ENCODE data around the gene MAP1LC3A. TPM values are rescaled to one million over a fixed set of nuclear protein-coding genes. Genes with fewer than 3 reads are reported as not detected.

The MAP1LC3A gene
- polyA plus RNA-seq, 1 donor, result 40.9 TPM

DNA sequence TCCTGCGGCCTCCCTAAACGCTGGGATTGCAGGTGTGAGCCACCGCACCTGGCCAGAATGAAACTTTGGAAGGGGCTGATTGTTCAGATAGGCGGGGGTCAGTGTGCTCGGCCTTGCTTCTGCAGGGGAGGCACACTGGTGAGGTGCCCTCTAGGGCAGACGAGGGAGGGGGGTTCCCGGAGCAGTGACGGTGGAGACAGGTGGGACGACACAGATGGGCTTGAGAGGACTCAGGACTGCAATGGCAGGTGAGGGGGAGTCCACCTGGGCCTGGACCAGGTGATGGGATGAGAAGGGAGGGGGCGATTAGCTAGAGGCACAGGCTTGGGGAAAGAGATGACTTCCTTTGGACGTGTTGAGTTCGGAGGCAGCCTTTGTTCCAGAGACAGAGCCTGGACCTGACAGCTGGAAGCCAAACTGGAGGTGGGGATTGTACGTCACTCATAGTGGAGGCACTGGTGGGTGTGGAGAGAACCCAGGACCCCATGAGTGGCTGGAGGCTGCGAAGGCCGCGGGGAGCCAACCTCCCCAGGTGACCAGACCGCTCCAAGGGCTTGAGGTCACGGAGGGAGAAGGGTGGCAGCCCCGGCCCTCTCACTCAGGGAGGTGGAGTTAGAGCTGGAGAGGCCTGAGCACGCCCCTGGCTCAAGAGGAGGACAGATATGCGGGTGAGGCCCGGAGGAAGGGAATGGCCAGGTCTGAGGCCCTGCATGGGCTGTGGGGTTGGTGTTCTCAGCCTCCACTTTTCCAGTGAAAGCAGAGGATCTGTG lies 10.5 kb upstream of the MAP1LC3A start:
- WGBS (ENCODE audit: insufficient coverage, low lambda C conversion rate), result 100% methylated on average over 1 of the region's 22 CpGs
- no peaks in the 10 kb centered on the region for H3K27me3 ChIP-seq (ENCODE audit: control insufficient read depth, insufficient read depth, low read length)
- H3K9me3 ChIP-seq (ENCODE audit: control insufficient read depth, low read depth, low read length), result no peaks in the 10 kb centered on the region
- peaks cover 14% of the 10 kb centered on the region for H3K4me1 ChIP-seq (ENCODE audit: control insufficient read depth, insufficient read depth, low read length)
- DNase-seq, result no peak
- no peak overlapping the region for H3K27ac ChIP-seq (ENCODE audit: low read length)
- H3K36me3 ChIP-seq (ENCODE audit: control insufficient read depth, insufficient read depth, low read length), result peaks cover 3% of the 10 kb centered on the region
- H3K4me3 ChIP-seq (ENCODE audit: low read length), result no peak overlapping the region

DNA sequence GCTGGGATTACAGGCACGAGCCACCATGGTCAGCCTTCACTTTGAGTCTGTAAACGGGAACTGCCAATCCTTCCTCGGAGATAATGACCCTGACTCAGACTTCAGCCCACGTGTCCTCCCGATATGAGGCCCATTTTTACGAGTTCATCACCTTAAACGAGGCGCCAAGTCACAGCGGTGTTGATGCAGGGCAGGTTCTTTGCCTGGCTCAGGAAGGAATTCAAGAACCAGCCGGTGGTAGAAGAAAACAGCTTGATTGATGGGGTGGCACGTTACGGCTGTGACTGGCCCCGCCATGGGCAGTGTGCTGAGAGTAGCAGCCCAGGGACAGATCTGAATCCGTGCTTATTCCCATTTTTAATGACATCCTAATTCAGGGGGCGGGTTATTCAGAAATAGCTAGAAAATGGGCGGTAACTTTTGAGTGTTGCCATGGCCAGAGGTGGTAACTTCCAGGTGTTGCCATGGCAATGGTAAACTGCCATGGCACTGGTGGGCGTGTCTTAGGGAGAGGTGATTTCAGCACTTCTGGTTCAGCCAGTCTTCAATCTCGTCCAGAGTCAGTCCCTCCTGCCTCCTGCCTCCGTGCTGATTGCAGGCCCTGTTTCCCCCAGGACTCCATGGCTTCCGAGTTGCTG lies 9.1 kb upstream of the MAP1LC3A start:
- no peak overlapping the region for H3K27ac ChIP-seq (ENCODE audit: low read length)
- H3K36me3 ChIP-seq (ENCODE audit: control insufficient read depth, insufficient read depth, low read length), result peaks cover 3% of the 10 kb centered on the region
- H3K27me3 ChIP-seq (ENCODE audit: control insufficient read depth, insufficient read depth, low read length), result no peaks in the 10 kb centered on the region
- peaks cover 5% of the 10 kb centered on the region for H3K4me1 ChIP-seq (ENCODE audit: control insufficient read depth, insufficient read depth, low read length)
- no CpG with 5 or more reads among the region's 20 CpGs for WGBS (ENCODE audit: insufficient coverage, low lambda C conversion rate)
- DNase-seq, result peak in 1 of 2 donors; percentile 68
- no peaks in the 10 kb centered on the region for H3K9me3 ChIP-seq (ENCODE audit: control insufficient read depth, low read depth, low read length)
- H3K4me3 ChIP-seq (ENCODE audit: low read length), result no peak overlapping the region

DNA sequence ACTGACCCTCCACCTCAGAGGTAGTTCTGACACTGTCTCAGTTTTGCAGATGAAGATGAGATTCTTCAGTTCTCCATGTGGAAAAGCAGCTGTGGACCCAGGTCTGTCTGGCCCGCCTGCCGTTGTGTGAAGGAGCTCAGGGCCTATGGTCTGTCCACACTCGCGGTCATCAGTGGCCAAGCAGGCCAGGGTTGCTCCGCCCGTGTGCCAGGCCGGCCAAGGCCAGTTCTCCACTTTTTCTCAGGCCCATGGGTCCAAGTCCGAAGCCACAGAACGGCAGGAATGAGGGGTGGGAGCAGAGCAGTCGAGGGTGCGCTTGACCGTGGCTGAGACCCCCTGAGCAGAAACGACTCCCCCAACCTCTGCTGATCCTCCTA lies 8.6 kb upstream of the MAP1LC3A start:
- H3K4me1 ChIP-seq (ENCODE audit: control insufficient read depth, insufficient read depth, low read length), result peaks cover 5% of the 10 kb centered on the region
- WGBS (ENCODE audit: insufficient coverage, low lambda C conversion rate), result 80% methylated on average over 1 of the region's 13 CpGs
- no peak overlapping the region for H3K27ac ChIP-seq (ENCODE audit: low read length)
- H3K36me3 ChIP-seq (ENCODE audit: control insufficient read depth, insufficient read depth, low read length), result peaks cover 3% of the 10 kb centered on the region
- no peak overlapping the region for H3K4me3 ChIP-seq (ENCODE audit: low read length)
- DNase-seq, result no peak
- H3K9me3 ChIP-seq (ENCODE audit: control insufficient read depth, low read depth, low read length), result no peaks in the 10 kb centered on the region
- no peaks in the 10 kb centered on the region for H3K27me3 ChIP-seq (ENCODE audit: control insufficient read depth, insufficient read depth, low read length)

DNA sequence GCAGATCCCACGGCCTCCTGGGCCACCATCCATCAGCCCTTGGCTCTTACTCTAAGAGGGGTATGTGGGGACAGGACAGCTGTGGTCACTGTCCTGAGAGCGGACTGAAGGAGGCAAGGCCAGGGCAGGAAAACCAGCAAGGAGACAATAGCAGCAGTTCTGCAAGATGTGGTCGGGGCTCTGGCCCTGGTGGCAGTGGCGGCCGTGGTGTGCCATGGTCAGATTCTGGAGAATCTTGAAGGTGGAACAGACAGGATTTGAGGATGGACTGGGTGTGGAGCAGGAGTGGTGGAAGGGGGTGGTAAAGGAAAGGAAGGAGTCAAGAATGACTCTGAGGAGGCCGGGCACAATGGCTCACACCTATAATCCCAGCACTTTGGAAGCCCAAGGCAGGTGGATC lies 5.9 kb upstream of the MAP1LC3A start:
- no peaks in the 10 kb centered on the region for H3K9me3 ChIP-seq (ENCODE audit: control insufficient read depth, low read depth, low read length)
- WGBS (ENCODE audit: insufficient coverage, low lambda C conversion rate), result 100% methylated on average over 1 of the region's 6 CpGs
- peaks cover 4% of the 10 kb centered on the region for H3K4me1 ChIP-seq (ENCODE audit: control insufficient read depth, insufficient read depth, low read length)
- peaks cover 3% of the 10 kb centered on the region for H3K36me3 ChIP-seq (ENCODE audit: control insufficient read depth, insufficient read depth, low read length)
- H3K4me3 ChIP-seq (ENCODE audit: low read length), result no peak overlapping the region
- no peak overlapping the region for H3K27ac ChIP-seq (ENCODE audit: low read length)
- no peak for DNase-seq
- no peaks in the 10 kb centered on the region for H3K27me3 ChIP-seq (ENCODE audit: control insufficient read depth, insufficient read depth, low read length)

DNA sequence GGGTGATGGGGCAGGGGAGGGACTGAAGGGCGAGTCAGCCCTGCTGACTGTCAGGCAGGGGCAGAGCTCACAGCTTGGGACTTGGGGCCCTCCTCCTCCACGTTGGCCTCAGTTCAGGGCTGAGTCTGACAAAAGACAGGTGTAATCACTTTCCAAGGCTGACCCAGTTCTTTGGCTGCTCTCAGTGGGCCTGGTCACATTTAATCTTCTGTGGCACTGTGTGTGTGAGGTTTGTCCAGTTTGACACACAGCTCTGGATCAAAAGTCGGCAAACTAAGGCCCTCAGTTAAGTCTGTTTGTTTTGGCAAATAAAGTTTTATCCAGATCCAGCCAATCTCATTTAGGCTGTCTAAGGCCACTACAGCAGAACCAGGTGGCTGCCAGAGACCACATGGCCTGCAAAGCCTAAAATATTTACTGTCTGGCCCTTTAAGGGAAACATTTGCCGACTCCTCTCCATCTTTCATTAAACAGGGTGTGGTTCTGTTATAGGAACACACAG lies 5.1 kb upstream of the MAP1LC3A start:
- peak overlapping the region; percentile 6 for H3K27ac ChIP-seq (ENCODE audit: low read length)
- H3K27me3 ChIP-seq (ENCODE audit: control insufficient read depth, insufficient read depth, low read length), result no peaks in the 10 kb centered on the region
- WGBS (ENCODE audit: insufficient coverage, low lambda C conversion rate), result no CpG with 5 or more reads among the region's 4 CpGs
- no peaks in the 10 kb centered on the region for H3K9me3 ChIP-seq (ENCODE audit: control insufficient read depth, low read depth, low read length)
- no peak overlapping the region for H3K4me3 ChIP-seq (ENCODE audit: low read length)
- peaks cover 5% of the 10 kb centered on the region for H3K4me1 ChIP-seq (ENCODE audit: control insufficient read depth, insufficient read depth, low read length)
- DNase-seq, result peak; percentile 46 to 47
- peaks cover 3% of the 10 kb centered on the region for H3K36me3 ChIP-seq (ENCODE audit: control insufficient read depth, insufficient read depth, low read length)

DNA sequence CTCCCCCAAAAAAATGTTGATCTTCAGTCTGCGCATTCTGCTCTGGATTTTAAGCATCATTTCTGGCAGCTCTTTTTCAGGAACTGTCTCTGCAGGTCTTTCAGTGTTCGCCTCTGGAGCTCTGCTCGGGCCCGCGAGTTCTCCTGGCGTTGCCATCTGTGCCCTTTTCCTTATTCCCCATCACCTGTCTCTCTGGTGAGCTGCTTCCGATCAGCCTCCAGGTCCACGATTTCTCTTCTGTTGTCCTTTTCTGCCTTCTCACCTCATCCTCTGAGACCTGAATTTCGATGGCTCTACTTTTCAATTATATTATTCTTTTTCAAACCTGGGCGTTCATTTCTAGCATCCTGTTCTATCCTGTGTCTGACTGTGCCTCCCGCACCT lies 590 bp upstream of the MAP1LC3A start:
- Histone ChIP-seq H3K4me3 (ENCODE audit: low read length) (peak overlapping the region; percentile 71), H3K4me1 (ENCODE audit: control insufficient read depth, insufficient read depth, low read length) (peaks cover 5% of the 10 kb centered on the region), H3K36me3 (ENCODE audit: control insufficient read depth, insufficient read depth, low read length) (peaks cover 5% of the 10 kb centered on the region), H3K27me3 (ENCODE audit: control insufficient read depth, insufficient read depth, low read length) (no peaks in the 10 kb centered on the region), H3K9me3 (ENCODE audit: control insufficient read depth, low read depth, low read length) (no peaks in the 10 kb centered on the region), H3K27ac (ENCODE audit: low read length) (peak overlapping the region; percentile 57)
- no peak for DNase-seq
- 17% methylated on average over 5 of the region's 11 CpGs for WGBS (ENCODE audit: insufficient coverage, low lambda C conversion rate)

DNA sequence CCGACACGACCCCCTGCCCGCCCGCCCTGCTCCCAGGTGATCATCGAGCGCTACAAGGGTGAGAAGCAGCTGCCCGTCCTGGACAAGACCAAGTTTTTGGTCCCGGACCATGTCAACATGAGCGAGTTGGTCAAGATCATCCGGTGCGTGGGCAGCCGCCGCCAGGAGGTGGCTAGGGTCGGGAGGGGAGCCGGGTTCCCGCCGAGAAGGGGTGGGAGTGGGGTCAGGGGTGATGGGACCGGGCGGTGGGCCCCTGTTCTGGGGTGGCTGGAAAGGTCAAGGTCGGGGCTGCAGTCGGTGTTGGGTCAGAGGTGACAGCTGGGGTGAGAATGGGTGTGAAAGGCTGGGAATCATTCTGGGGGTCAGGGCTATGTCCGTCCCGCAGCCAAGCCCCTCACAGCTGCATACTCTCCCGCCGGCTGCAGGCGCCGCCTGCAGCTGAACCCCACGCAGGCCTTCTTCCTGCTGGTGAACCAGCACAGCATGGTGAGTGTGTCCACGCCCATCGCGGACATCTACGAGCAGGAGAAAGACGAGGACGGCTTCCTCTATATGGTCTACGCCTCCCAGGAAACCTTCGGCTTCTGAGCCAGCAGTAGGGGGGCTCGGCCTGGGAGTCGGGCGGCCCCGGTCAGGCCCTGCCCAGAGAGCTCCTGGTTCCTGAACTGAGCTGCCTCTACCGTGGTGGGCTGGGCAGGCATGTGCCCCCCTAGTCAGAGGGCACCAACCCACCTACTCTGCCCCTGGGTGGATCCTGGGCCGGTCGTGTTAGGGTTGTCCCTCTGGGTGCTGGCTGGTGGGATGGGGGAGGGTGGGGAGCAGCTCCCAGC lies 1.0 kb downstream of the MAP1LC3A start:
- peak overlapping the region; percentile 36 for H3K27ac ChIP-seq (ENCODE audit: low read length)
- peaks cover 5% of the 10 kb centered on the region for H3K36me3 ChIP-seq (ENCODE audit: control insufficient read depth, insufficient read depth, low read length)
- peaks cover 3% of the 10 kb centered on the region for H3K4me1 ChIP-seq (ENCODE audit: control insufficient read depth, insufficient read depth, low read length)
- no peaks in the 10 kb centered on the region for H3K27me3 ChIP-seq (ENCODE audit: control insufficient read depth, insufficient read depth, low read length)
- no CpG with 5 or more reads among the region's 43 CpGs for WGBS (ENCODE audit: insufficient coverage, low lambda C conversion rate)
- peak in 1 of 2 donors; percentile 21 for DNase-seq
- H3K4me3 ChIP-seq (ENCODE audit: low read length), result peak overlapping the region; percentile 12
- no peaks in the 10 kb centered on the region for H3K9me3 ChIP-seq (ENCODE audit: control insufficient read depth, low read depth, low read length)

DNA sequence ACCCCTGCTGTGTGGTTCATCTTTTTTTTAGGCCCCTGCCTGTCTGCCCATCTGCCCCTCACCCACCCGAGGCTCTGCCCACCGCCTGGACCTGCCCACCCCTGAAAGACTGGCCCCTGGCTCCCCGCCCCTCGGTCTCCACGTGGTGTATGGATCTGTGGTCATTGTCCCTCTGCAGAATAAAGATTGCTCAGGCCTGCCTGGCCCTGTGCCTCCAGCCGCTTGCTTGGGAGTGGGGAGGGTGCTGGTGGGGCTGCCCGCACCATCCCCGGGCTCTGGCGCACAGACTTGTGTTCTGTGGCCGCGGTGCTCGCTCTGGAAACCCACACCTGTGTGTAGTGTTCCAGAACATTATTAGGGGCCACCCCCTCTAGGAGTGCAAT lies 1.6 kb downstream of the MAP1LC3A start:
- H3K27me3 ChIP-seq (ENCODE audit: control insufficient read depth, insufficient read depth, low read length), result no peaks in the 10 kb centered on the region
- no peak for DNase-seq
- no CpG with 5 or more reads among the region's 12 CpGs for WGBS (ENCODE audit: insufficient coverage, low lambda C conversion rate)

DNA sequence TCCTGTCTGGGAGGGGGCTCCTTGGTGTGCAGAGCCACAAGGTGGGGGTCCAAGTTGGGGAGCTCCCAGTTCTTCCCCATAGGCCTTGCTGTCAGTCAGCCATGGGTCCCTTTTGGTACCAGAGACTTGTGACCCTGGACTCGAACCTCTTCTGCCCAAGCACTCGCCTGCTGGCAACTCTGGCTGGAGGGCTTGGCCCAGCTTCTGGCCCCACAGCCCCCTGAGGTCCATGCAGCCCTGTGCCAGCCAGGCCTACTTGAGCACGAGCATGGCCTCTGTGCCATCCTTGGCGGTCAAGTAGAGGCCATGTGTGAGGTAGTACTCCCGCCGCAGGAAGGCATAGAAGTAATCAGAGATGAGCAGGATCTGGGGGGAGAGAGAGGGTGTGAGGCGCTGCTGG lies 2.1 kb downstream of the MAP1LC3A start:
- H3K4me3 ChIP-seq (ENCODE audit: low read length), result no peak overlapping the region
- no peaks in the 10 kb centered on the region for H3K9me3 ChIP-seq (ENCODE audit: control insufficient read depth, low read depth, low read length)
- H3K27me3 ChIP-seq (ENCODE audit: control insufficient read depth, insufficient read depth, low read length), result no peaks in the 10 kb centered on the region
- peaks cover 5% of the 10 kb centered on the region for H3K36me3 ChIP-seq (ENCODE audit: control insufficient read depth, insufficient read depth, low read length)
- no peak for DNase-seq
- H3K4me1 ChIP-seq (ENCODE audit: control insufficient read depth, insufficient read depth, low read length), result peaks cover 3% of the 10 kb centered on the region
- no peak overlapping the region for H3K27ac ChIP-seq (ENCODE audit: low read length)
- no CpG with 5 or more reads among the region's 7 CpGs for WGBS (ENCODE audit: insufficient coverage, low lambda C conversion rate)

More for the DNA sequence above, 1.6 kb downstream of the MAP1LC3A start:
- H3K27ac ChIP-seq (ENCODE audit: low read length), result no peak overlapping the region
- H3K4me3 ChIP-seq (ENCODE audit: low read length), result no peak overlapping the region
- peaks cover 3% of the 10 kb centered on the region for H3K4me1 ChIP-seq (ENCODE audit: control insufficient read depth, insufficient read depth, low read length)
- H3K9me3 ChIP-seq (ENCODE audit: control insufficient read depth, low read depth, low read length), result no peaks in the 10 kb centered on the region
- peaks cover 5% of the 10 kb centered on the region for H3K36me3 ChIP-seq (ENCODE audit: control insufficient read depth, insufficient read depth, low read length)

DNA sequence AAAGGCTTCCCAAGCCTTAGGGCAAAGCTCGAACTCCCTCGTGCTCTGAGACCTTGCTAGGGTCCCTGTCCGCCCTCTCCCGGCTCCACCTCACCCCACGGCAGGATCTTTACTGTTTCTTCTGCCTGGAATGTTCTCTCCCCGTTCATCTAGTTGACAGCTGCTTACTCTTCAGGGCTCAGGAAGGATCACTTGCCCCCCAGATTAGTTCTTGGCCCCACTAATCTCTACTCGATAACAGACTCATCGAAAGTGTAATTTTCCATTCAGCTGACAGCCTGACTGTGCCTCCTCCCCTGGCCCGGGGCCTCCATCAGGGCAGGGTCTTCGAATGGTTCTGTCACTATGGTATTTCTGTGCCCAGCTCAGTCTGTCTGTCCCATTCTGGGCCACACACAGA lies 3.1 kb downstream of the MAP1LC3A start:
- no peak for DNase-seq
- peaks cover 6% of the 10 kb centered on the region for H3K36me3 ChIP-seq (ENCODE audit: control insufficient read depth, insufficient read depth, low read length)
- no peak overlapping the region for H3K27ac ChIP-seq (ENCODE audit: low read length)
- H3K4me3 ChIP-seq (ENCODE audit: low read length), result no peak overlapping the region
- no peaks in the 10 kb centered on the region for H3K27me3 ChIP-seq (ENCODE audit: control insufficient read depth, insufficient read depth, low read length)
- H3K9me3 ChIP-seq (ENCODE audit: control insufficient read depth, low read depth, low read length), result no peaks in the 10 kb centered on the region
- H3K4me1 ChIP-seq (ENCODE audit: control insufficient read depth, insufficient read depth, low read length), result peaks cover 3% of the 10 kb centered on the region
- no CpG with 5 or more reads among the region's 10 CpGs for WGBS (ENCODE audit: insufficient coverage, low lambda C conversion rate)
